Adrenal gland (tissue), 12 donors: ENCODE results near the gene ARHGEF10L. TPM values are rescaled to one million over a fixed set of nuclear protein-coding genes. Genes with fewer than 3 reads are reported as not detected.

Experiments used
- DNase-seq, 7 donors: peaks; one replicate each; pipeline ENCODE4 v3.0.0-alpha.2; 2019 to 2020
- H3K27ac ChIP-seq, 5 donors: fragments of 200-600 bp; sonication (generic) in 4 of 5; 1 replicate in 3 of 5; 2 replicates in 2 of 5; pipeline versions ENCODE4 v1.5.1 to v1.8.0; 2016 to 2020; ENCODE audit warnings: mild to moderate bottlenecking in 1 of 5
- H3K27me3 ChIP-seq: fragments of 200-600 bp; 2 replicates; pipeline ENCODE4 v1.8.0; 2021
- H3K36me3 ChIP-seq, 2 donors: fragments of 200-600 bp; replicated peaks in 1 of 2; 1 replicate in 1 of 2; 2 replicates in 1 of 2; pipeline versions ENCODE4 v1.5.1 to v1.8.0; 2018 to 2022
- H3K4me1 ChIP-seq, 2 donors: fragments of 200-600 bp; replicated peaks in 1 of 2; 1 replicate in 1 of 2; 2 replicates in 1 of 2; pipeline versions ENCODE4 v1.5.1 to v1.8.0; 2018 to 2021
- H3K4me3 ChIP-seq, 4 donors: fragments of 200-600 bp; sonication (generic) in 3 of 4; one replicate each; pipeline ENCODE4 v1.5.1; 2016 to 2018
- H3K9me3 ChIP-seq, 3 donors: fragments of 200-600 bp; sonication (generic) in 1 of 3; replicated peaks in 1 of 3; 1 replicate in 2 of 3; 2 replicates in 1 of 3; pipeline versions ENCODE4 v1.5.1 to v1.8.0; 2016 to 2021
- POLR2A ChIP-seq, 2 donors: fragments of 450-650 bp; IDR thresholded peaks; one replicate each; pipeline ENCODE4 v1.6.1; 2017; ENCODE audit warnings: antibody characterized with exemption in 2 of 2, mild to moderate bottlenecking in 2 of 2, moderate library complexity in 1 of 2
- WGBS, 4 donors: extraction: QIAGEN DNeasy Blood & Tissue Kit in 2 of 4; methylation state at CpG; one replicate each; pipeline versions ENCODE4 v1.1.5 to v1.1.7; 2013 to 2017; 5-methylcytosine and 5-hydroxymethylcytosine counted together
- intact Hi-C, 2 donors: fragments of 100-400 bp; cut with DNase I; formaldehyde crosslinking; loops; one replicate each; pipeline versions ENCODE4 v1.14.1 to v1.15.0; 2022 to 2023
- polyA plus RNA-seq, 3 donors: library from polyadenylated mRNA; stranded (reverse); fragments of 200-250 nt in 2 of 3; fragments of 350-450 nt in 1 of 3; fragmentation: Illumina TruSeq in 1 of 3; extraction: RNeasy Lipid Tissue Mini Kit (QIAGEN cat#74804) in 1 of 3; gene quantifications; one replicate each; pipeline ENCODE4 v1.2.3, GENCODE V29; 2013 to 2014
- total RNA-seq, 9 donors: library from RNA; depleted of rRNA in 4 of 9; stranded (reverse); fragments of >200 nt in 4 of 9; fragments of 120-200 nt in 1 of 9; fragmentation: NEBNext Ultra II Directional in 1 of 9; extraction: Animal tissue kit (Norgen Biotek cat#: 25700) in 1 of 9; gene quantifications; one replicate each; pipeline versions ENCODE4 v1.1.0 to v1.2.4, GENCODE V29; 2013 to 2023
- TF ChIP-seq, protein P1 (sequence below), 6 experiments: fragments of 450-650 bp in 4 of 6; fragments of 200-600 bp in 2 of 6; sonication (generic) in 1 of 6; IDR thresholded peaks; 1 replicate in 5 of 6; 2 replicates in 1 of 6; pipeline versions ENCODE4 v1.5.1 to v1.8.0; 2016 to 2021; ENCODE audit warnings: antibody characterized with exemption in 6 of 6, mild to moderate bottlenecking in 2 of 6, moderate library complexity in 1 of 6
- donor health status: healthy with polysubstance abuse.
- donor health status: Bipolar disorder and iron deficiency.
- donor health status: DM: yes; HTN: yes; CAD: no.
- donor health status: DM: no; HTN: no; CAD: no.
- donor health status: DM: no; HTN: no; CAD: no.
- donor health status: DM: yes; HTN: yes; CAD: no.

The ARHGEF10L gene
- total and polyA plus RNA-seq, 12 donors: 1.7 to 54.9 (median 30.1) TPM

DNA sequence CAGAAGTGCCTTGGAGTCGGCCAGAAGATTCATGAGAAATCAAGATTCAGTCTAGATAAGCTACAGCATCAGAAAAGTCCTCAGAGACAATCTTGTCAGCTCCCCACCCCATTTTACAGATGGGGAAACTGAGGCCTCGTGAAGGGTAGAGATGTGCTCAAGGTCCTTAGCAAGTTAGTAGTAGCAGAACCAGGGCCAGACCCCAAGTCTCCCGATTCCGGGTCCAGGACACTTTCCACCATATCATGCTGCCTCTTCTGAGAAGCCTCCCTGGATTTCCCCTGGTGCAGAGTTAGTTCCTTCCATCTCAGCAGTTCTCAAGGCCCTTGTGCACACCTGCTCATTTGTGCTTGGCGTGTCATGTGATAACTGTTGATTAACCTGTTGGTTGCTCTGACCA lies 124.1 kb downstream of the ARHGEF10L start:
- H3K27me3 ChIP-seq: no peaks in the 10 kb centered on the region
- H3K9me3 ChIP-seq: no peaks in the 10 kb centered on the region
- H3K4me1 ChIP-seq: no peaks in the 10 kb centered on the region
- 88 to 92% (median 90%) methylated on average over 5 of the region's 5 CpGs for WGBS, 4 donors
- H3K36me3 ChIP-seq: peaks cover 0 to 40% of the 10 kb centered on the region in 2 donors
- H3K4me3 ChIP-seq: no peak overlapping the region
- TF ChIP-seq, protein P1, sequence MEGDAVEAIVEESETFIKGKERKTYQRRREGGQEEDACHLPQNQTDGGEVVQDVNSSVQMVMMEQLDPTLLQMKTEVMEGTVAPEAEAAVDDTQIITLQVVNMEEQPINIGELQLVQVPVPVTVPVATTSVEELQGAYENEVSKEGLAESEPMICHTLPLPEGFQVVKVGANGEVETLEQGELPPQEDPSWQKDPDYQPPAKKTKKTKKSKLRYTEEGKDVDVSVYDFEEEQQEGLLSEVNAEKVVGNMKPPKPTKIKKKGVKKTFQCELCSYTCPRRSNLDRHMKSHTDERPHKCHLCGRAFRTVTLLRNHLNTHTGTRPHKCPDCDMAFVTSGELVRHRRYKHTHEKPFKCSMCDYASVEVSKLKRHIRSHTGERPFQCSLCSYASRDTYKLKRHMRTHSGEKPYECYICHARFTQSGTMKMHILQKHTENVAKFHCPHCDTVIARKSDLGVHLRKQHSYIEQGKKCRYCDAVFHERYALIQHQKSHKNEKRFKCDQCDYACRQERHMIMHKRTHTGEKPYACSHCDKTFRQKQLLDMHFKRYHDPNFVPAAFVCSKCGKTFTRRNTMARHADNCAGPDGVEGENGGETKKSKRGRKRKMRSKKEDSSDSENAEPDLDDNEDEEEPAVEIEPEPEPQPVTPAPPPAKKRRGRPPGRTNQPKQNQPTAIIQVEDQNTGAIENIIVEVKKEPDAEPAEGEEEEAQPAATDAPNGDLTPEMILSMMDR (IDR thresholded peaks at IDR 0.05): no peak
- no peak for TF ChIP-seq POLR2A (IDR thresholded peaks at IDR 0.05)
- no peak overlapping the region for H3K27ac ChIP-seq
- no peak for DNase-seq
- intact Hi-C loops: loop anchor here (10.0 kb wide), 2 partner anchors 161 to 431 kb away; no protein-coding TSS in a partner anchor

DNA sequence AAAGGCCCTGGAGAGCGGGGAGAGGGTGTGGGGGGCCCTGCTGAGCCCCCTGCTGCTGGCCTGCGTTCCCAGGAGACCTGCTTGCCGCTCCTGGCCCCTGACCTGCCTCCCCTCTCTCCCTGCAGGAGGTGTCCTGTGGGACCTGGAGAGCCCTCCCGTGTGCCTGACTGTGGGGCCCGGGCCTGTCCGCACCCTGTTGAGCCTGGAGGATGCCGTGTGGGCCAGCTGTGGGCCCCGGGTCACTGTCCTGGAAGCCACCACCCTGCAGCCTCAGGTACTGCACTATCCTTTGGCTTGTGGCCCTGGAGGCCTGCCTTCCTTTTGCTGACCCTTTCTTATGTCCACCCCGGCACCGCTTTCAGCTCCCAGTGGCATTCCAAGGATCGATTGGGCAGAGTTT lies 124.8 kb downstream of the ARHGEF10L start:
- 75 to 87% (median 83%) methylated on average over 7 to 11 of the region's 11 CpGs for WGBS, 4 donors
- H3K36me3 ChIP-seq: peaks cover 0 to 33% of the 10 kb centered on the region in 2 donors
- DNase-seq: no peak
- no peaks in the 10 kb centered on the region for H3K4me1 ChIP-seq
- H3K27me3 ChIP-seq: no peaks in the 10 kb centered on the region
- TF ChIP-seq POLR2A (IDR thresholded peaks at IDR 0.05): no peak
- TF ChIP-seq, protein P1 (IDR thresholded peaks at IDR 0.05): no peak
- H3K4me3 ChIP-seq: no peak overlapping the region
- intact Hi-C loops: loop anchor here (10.0 kb wide), 2 partner anchors 160 to 430 kb away; no protein-coding TSS in a partner anchor
- H3K9me3 ChIP-seq: no peaks in the 10 kb centered on the region
- no peak overlapping the region for H3K27ac ChIP-seq

DNA sequence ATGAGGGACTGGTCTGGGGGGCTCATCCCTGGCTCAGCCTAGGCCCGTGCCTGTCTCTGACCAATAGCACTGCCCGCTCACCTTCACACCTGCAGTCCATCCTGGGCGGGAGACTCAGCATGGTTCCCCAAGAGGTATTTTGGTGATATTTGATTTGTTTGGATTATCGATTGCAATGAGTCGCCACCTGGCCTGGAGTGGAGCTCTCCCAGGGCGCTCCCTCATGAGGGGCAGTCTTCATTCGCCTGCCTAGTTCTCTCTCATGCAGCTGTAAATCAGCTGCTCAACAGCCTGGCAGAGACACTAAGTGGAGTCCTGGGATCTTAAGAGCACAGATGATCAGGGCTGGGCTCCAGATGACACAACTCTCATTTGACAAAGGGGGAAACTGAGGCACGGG lies 125.6 kb downstream of the ARHGEF10L start:
- Histone ChIP-seq H3K27me3 (no peaks in the 10 kb centered on the region), H3K36me3 (peaks cover 0 to 31% of the 10 kb centered on the region in 2 donors), H3K4me1 (no peaks in the 10 kb centered on the region), H3K4me3 (no peak overlapping the region), H3K9me3 (no peaks in the 10 kb centered on the region), H3K27ac (no peak overlapping the region)
- TF ChIP-seq, protein P1 (IDR thresholded peaks at IDR 0.05): no peak
- no peak for TF ChIP-seq POLR2A (IDR thresholded peaks at IDR 0.05)
- DNase-seq: no peak
- WGBS, 4 donors: 89 to 97% (median 91%) methylated on average over 4 to 8 of the region's 8 CpGs
- intact Hi-C loops: loop anchor here (10.0 kb wide), 2 partner anchors 160 to 430 kb away; no protein-coding TSS in a partner anchor

DNA sequence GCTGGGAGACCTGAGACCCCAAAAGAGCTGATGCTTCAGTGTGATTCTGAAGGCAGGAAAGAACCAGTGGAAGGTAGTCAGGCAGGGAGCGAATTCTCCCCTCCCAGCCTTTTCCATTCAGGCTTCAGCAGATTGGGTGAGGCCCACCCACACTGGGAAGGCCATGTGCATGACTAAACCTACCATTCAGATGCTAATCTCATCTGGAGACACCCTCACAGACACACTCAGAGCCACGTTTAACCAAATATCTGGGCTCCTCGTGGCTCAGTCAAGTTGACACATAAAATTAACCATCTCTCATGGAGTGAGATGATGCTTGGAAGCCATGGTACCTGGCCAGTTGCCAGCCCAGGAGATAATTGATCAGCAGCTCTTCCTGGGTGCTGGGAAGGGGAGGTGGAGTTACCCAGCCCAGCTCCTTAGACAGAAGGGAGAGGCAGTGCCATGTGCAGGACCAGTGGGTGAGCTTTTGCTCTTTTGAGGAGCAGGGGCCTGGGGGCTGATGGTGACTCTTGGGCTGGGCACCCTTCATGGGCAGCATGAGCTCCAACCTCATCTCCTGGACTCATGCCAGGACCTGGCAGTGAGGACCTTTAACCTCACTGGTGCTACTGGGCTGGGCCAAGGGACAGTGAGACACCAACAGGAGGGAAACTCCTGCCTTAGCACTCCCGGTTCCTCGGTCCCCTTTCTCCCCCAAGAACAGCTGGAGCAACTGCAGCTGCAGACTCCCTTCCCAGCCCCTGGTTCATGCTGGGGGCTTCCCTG lies 126.6 kb downstream of the ARHGEF10L start:
- no peaks in the 10 kb centered on the region for H3K4me1 ChIP-seq
- intact Hi-C loops: loop anchor here (10.0 kb wide), 2 partner anchors 159 to 429 kb away; no protein-coding TSS in a partner anchor
- no peaks in the 10 kb centered on the region for H3K27me3 ChIP-seq
- H3K4me3 ChIP-seq: no peak overlapping the region
- H3K36me3 ChIP-seq: peaks cover 0 to 35% of the 10 kb centered on the region in 2 donors
- no peak for DNase-seq
- H3K27ac ChIP-seq: no peak overlapping the region
- 76 to 92% (median 79%) methylated on average over 2 to 5 of the region's 5 CpGs for WGBS, 4 donors
- no peaks in the 10 kb centered on the region for H3K9me3 ChIP-seq
- TF ChIP-seq, protein P1 (IDR thresholded peaks at IDR 0.05): no peak
- no peak for TF ChIP-seq POLR2A (IDR thresholded peaks at IDR 0.05)
